Measurements from ENCODE around the gene VPS13C.

The VPS13C gene

GRCh38 chr15:62087671-62088352 lies 27.6 kb upstream of the VPS13C start:
- H2BK15ac ChIP-seq (ENCODE audit: low read depth, poor library complexity, severe bottlenecking) = no peak overlapping the region
- H3K4me3 ChIP-seq (ENCODE audit: insufficient read depth in 1 of 2, low read depth in 1 of 2, low read length in 2 of 2) = no peak overlapping the region
- no peak overlapping the region for H3K14ac ChIP-seq (ENCODE audit: low read length in 2 of 2)
- no peak overlapping the region for H3K23ac ChIP-seq (ENCODE audit: low read length in 2 of 2)
- H3K27ac ChIP-seq (ENCODE audit: low read length, poor library complexity, severe bottlenecking) = no peak overlapping the region
- no peaks in the 10 kb centered on the region for H3K4me1 ChIP-seq (ENCODE audit: control insufficient read depth, insufficient read depth, low read depth, low read length)
- no peak overlapping the region for H2BK12ac ChIP-seq (ENCODE audit: low read length in 2 of 2)
- H2AFZ ChIP-seq (ENCODE audit: low read depth, low read length) = no peak overlapping the region
- 66% methylated on average over 4 of the region's 5 CpGs for WGBS
- no peak overlapping the region for H2AK5ac ChIP-seq (ENCODE audit: low read length, severe bottlenecking)
- H3K4ac ChIP-seq (ENCODE audit: low read depth in 1 of 2, low read length in 2 of 2) = no peak overlapping the region
- peak overlapping the region; percentile 60 for H3K9ac ChIP-seq (ENCODE audit: low read length)
- no peak overlapping the region for H2BK120ac ChIP-seq (ENCODE audit: low read depth, low read length)
- no peak for DNase-seq
- H3K9me3 ChIP-seq (ENCODE audit: control insufficient read depth, low read length) = no peaks in the 10 kb centered on the region
- H3K4me2 ChIP-seq (ENCODE audit: low read length, poor library complexity, severe bottlenecking) = no peak overlapping the region
- no peak overlapping the region for H3K18ac ChIP-seq (ENCODE audit: low read depth in 1 of 2, low read length in 2 of 2)
- no peak overlapping the region for H4K91ac ChIP-seq (ENCODE audit: low read length)
- H2BK5ac ChIP-seq (ENCODE audit: low read depth, low read length, poor library complexity, severe bottlenecking) = no peak overlapping the region
- H3K79me1 ChIP-seq (replicated peaks; ENCODE audit: low read length, poor library complexity, severe bottlenecking) = no peaks in the 10 kb centered on the region
- no peak overlapping the region for H4K8ac ChIP-seq (ENCODE audit: low read length)
- peaks cover 0 to 3% of the 10 kb centered on the region in 2 experiments for H3K27me3 ChIP-seq (ENCODE audit: control insufficient read depth in 1 of 2, insufficient read depth in 1 of 2, low read length in 2 of 2)
- no peaks in the 10 kb centered on the region for H3K36me3 ChIP-seq (ENCODE audit: control insufficient read depth in 1 of 2, insufficient read depth in 2 of 2, low read depth in 1 of 2, low read length in 2 of 2)

DNA sequence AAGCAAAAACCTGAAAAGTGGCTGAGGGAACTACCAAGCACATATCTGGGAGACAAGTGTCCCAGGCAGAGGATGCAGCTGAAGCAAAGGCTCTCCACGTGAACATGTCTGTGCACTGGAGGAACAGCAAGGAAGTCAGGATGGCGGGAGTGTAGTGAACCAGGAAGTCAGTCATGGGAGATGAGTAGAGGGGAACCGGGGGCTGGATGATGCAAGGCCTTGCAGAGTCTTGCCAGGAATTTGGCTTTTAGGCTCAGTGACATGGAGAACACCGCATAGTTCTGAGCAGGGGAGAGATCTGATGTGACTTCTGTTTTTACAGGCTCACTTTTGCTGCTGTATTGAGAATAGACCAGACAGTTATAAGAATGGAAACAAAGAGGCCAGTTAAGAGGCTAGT lies 25.5 kb upstream of the VPS13C start:
- Histone ChIP-seq H3K9me3 (ENCODE audit: control insufficient read depth, low read length) (no peaks in the 10 kb centered on the region), H3K27ac (ENCODE audit: low read length, poor library complexity, severe bottlenecking) (no peak overlapping the region), H4K8ac (ENCODE audit: low read length) (no peak overlapping the region), H3K18ac (ENCODE audit: low read depth in 1 of 2, low read length in 2 of 2) (no peak overlapping the region), H3K79me1 (replicated peaks; ENCODE audit: low read length, poor library complexity, severe bottlenecking) (no peaks in the 10 kb centered on the region), H2BK15ac (ENCODE audit: low read depth, poor library complexity, severe bottlenecking) (no peak overlapping the region), H3K36me3 (ENCODE audit: control insufficient read depth in 1 of 2, insufficient read depth in 2 of 2, low read depth in 1 of 2, low read length in 2 of 2) (no peaks in the 10 kb centered on the region), H3K9ac (ENCODE audit: low read length) (no peak overlapping the region), H3K4me1 (ENCODE audit: control insufficient read depth, insufficient read depth, low read depth, low read length) (no peaks in the 10 kb centered on the region), H2AK5ac (ENCODE audit: low read length, severe bottlenecking) (no peak overlapping the region), H2BK5ac (ENCODE audit: low read depth, low read length, poor library complexity, severe bottlenecking) (no peak overlapping the region), H2BK120ac (ENCODE audit: low read depth, low read length) (no peak overlapping the region), H4K91ac (ENCODE audit: low read length) (no peak overlapping the region), H2BK12ac (ENCODE audit: low read length in 2 of 2) (no peak overlapping the region), H3K4me3 (ENCODE audit: insufficient read depth in 1 of 2, low read depth in 1 of 2, low read length in 2 of 2) (no peak overlapping the region), H3K27me3 (ENCODE audit: control insufficient read depth in 1 of 2, insufficient read depth in 1 of 2, low read length in 2 of 2) (peaks cover 0 to 3% of the 10 kb centered on the region in 2 experiments), H3K14ac (ENCODE audit: low read length in 2 of 2) (no peak overlapping the region), H3K4ac (ENCODE audit: low read depth in 1 of 2, low read length in 2 of 2) (no peak overlapping the region), H3K23ac (ENCODE audit: low read length in 2 of 2) (no peak overlapping the region), H2AFZ (ENCODE audit: low read depth, low read length) (no peak overlapping the region), H3K4me2 (ENCODE audit: low read length, poor library complexity, severe bottlenecking) (no peak overlapping the region)
- DNase-seq = no peak
- WGBS = 90% methylated on average over 4 of the region's 4 CpGs

DNA sequence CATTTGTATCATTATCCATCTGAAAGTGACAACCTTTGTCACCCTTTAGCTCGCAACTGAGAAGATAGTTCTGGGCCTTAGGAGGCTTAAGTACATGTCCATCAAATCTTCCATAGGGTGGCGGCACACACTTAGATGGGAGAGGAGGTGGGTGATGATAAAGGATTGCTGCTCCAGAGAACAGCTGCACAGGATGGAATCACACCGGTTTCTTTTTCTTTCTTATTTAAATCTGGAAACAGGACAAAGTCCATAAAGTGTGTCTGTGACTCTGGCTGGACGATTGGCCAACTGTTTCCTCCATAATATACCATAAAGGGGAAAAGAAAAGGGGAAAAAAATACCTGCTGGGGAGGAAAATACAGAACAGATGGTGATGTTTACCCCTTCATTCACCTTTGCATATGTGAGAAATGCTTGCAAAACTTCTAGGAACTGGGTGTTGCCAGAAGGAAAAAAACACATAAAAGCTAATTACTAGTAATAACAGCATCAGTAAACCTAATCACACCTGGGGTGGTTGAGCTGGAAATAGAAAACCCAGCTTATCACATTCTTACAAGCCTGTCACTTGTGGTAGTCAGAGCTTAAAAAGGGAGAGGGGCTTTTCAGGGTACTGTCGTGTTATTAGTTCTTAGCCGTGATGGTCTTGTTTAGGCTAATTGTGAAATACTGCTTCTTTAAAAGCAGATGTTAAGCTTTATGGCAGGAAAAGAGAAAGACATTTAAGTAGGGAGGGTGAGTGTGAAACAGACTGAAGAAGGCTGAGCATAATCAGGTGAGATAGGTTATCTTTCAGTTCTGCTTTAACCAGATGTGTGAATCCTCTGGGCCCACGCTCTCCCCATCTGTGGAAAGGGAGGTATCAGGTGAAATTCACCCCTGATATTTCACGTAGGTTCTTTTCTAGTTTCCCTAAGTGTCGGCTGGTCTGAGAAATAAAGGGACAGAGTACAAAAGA lies 23.2 kb upstream of the VPS13C start:
- H4K8ac ChIP-seq (ENCODE audit: low read length) = no peak overlapping the region
- no peak overlapping the region for H3K23ac ChIP-seq (ENCODE audit: low read length in 2 of 2)
- no peak overlapping the region for H2BK15ac ChIP-seq (ENCODE audit: low read depth, poor library complexity, severe bottlenecking)
- no peak overlapping the region for H2BK120ac ChIP-seq (ENCODE audit: low read depth, low read length)
- H3K4me2 ChIP-seq (ENCODE audit: low read length, poor library complexity, severe bottlenecking) = no peak overlapping the region
- H3K4me1 ChIP-seq (ENCODE audit: control insufficient read depth, insufficient read depth, low read depth, low read length) = no peaks in the 10 kb centered on the region
- H2AFZ ChIP-seq (ENCODE audit: low read depth, low read length) = no peak overlapping the region
- WGBS = 74% methylated on average over 7 of the region's 9 CpGs
- no peak overlapping the region for H3K9ac ChIP-seq (ENCODE audit: low read length)
- no peak overlapping the region for H2BK12ac ChIP-seq (ENCODE audit: low read length in 2 of 2)
- no peaks in the 10 kb centered on the region for H3K36me3 ChIP-seq (ENCODE audit: control insufficient read depth in 1 of 2, insufficient read depth in 2 of 2, low read depth in 1 of 2, low read length in 2 of 2)
- no peak overlapping the region for H4K91ac ChIP-seq (ENCODE audit: low read length)
- no peak overlapping the region for H3K4me3 ChIP-seq (ENCODE audit: insufficient read depth in 1 of 2, low read depth in 1 of 2, low read length in 2 of 2)
- H2BK5ac ChIP-seq (ENCODE audit: low read depth, low read length, poor library complexity, severe bottlenecking) = no peak overlapping the region
- H2AK5ac ChIP-seq (ENCODE audit: low read length, severe bottlenecking) = no peak overlapping the region
- H3K14ac ChIP-seq (ENCODE audit: low read length in 2 of 2) = no peak overlapping the region
- H3K27me3 ChIP-seq (ENCODE audit: control insufficient read depth in 1 of 2, insufficient read depth in 1 of 2, low read length in 2 of 2) = peaks cover 0 to 3% of the 10 kb centered on the region in 2 experiments
- DNase-seq = no peak
- H3K79me1 ChIP-seq (replicated peaks; ENCODE audit: low read length, poor library complexity, severe bottlenecking) = no peaks in the 10 kb centered on the region
- H3K18ac ChIP-seq (ENCODE audit: low read depth in 1 of 2, low read length in 2 of 2) = no peak overlapping the region
- no peaks in the 10 kb centered on the region for H3K9me3 ChIP-seq (ENCODE audit: control insufficient read depth, low read length)
- H3K27ac ChIP-seq (ENCODE audit: low read length, poor library complexity, severe bottlenecking) = no peak overlapping the region
- no peak overlapping the region for H3K4ac ChIP-seq (ENCODE audit: low read depth in 1 of 2, low read length in 2 of 2)

DNA sequence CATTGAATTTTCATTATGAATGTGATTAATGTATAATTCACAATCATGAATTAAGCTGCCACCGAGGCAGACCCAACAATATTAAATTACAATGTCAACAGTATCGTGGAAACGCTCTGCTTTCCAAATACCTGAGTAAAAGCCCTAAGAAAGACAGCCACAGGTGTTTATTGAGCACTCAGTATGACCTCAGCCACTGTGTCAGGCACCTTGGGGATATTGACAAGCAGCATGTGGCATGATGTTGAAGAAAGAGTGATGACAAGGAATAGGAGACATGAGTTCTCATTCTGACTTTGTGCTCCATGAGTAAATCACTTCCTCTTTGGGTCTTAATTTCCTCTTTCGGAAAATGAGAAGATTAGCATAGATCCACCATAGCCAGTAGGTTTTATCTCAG lies 19.3 kb upstream of the VPS13C start:
- Histone ChIP-seq H2AFZ (ENCODE audit: low read depth, low read length) (no peak overlapping the region), H3K23ac (ENCODE audit: low read length in 2 of 2) (no peak overlapping the region), H3K36me3 (ENCODE audit: control insufficient read depth in 1 of 2, insufficient read depth in 2 of 2, low read depth in 1 of 2, low read length in 2 of 2) (no peaks in the 10 kb centered on the region), H4K8ac (ENCODE audit: low read length) (no peak overlapping the region), H3K4me3 (ENCODE audit: insufficient read depth in 1 of 2, low read depth in 1 of 2, low read length in 2 of 2) (no peak overlapping the region), H3K4me2 (ENCODE audit: low read length, poor library complexity, severe bottlenecking) (no peak overlapping the region), H2BK15ac (ENCODE audit: low read depth, poor library complexity, severe bottlenecking) (no peak overlapping the region), H2BK12ac (ENCODE audit: low read length in 2 of 2) (no peak overlapping the region), H3K79me1 (replicated peaks; ENCODE audit: low read length, poor library complexity, severe bottlenecking) (no peaks in the 10 kb centered on the region), H2BK5ac (ENCODE audit: low read depth, low read length, poor library complexity, severe bottlenecking) (no peak overlapping the region), H3K9me3 (ENCODE audit: control insufficient read depth, low read length) (no peaks in the 10 kb centered on the region), H3K14ac (ENCODE audit: low read length in 2 of 2) (no peak overlapping the region), H3K4me1 (ENCODE audit: control insufficient read depth, insufficient read depth, low read depth, low read length) (no peaks in the 10 kb centered on the region), H3K9ac (ENCODE audit: low read length) (no peak overlapping the region), H3K4ac (ENCODE audit: low read depth in 1 of 2, low read length in 2 of 2) (no peak overlapping the region), H3K27ac (ENCODE audit: low read length, poor library complexity, severe bottlenecking) (no peak overlapping the region), H2BK120ac (ENCODE audit: low read depth, low read length) (no peak overlapping the region), H3K18ac (ENCODE audit: low read depth in 1 of 2, low read length in 2 of 2) (no peak overlapping the region), H4K91ac (ENCODE audit: low read length) (no peak overlapping the region), H2AK5ac (ENCODE audit: low read length, severe bottlenecking) (no peak overlapping the region), H3K27me3 (ENCODE audit: control insufficient read depth in 1 of 2, insufficient read depth in 1 of 2, low read length in 2 of 2) (peaks cover 0 to 3% of the 10 kb centered on the region in 2 experiments)
- WGBS = 68% methylated on average over 4 of the region's 4 CpGs
- no peak for DNase-seq
